SU-DHL-6 (cell line): ENCODE results near the gene OLFML2B.

ENCODE experiments used
- H2AFZ ChIP-seq: fragments of 200-600 bp; sonication (generic); 2 replicates; pipeline ENCODE4 v1.6.1; 2014; ENCODE audit warnings: low read depth, mild to moderate bottlenecking, moderate library complexity, mixed read lengths, antibody characterized with exemption, low read length; ENCODE audit not compliant: severe bottlenecking
- H3F3A ChIP-seq: fragments of 200-600 bp; shearing (Covaris generic); 2 replicates; pipeline ENCODE4 v1.6.0; 2016; ENCODE audit warnings: antibody characterized with exemption, mild to moderate bottlenecking; ENCODE audit not compliant: insufficient read depth
- H3K27ac ChIP-seq: fragments of 200-600 bp; sonication (generic); 2 replicates; pipeline ENCODE4 v1.5.1; 2016; ENCODE audit warnings: low read depth, mild to moderate bottlenecking, low read length, moderate library complexity, mixed read lengths
- H3K27me3 ChIP-seq: fragments of 200-600 bp; sonication (generic), shearing (Covaris generic); 2 replicates; pipeline ENCODE4 v1.6.0; 2014; ENCODE audit warnings: mild to moderate bottlenecking, low read length
- H3K36me3 ChIP-seq: fragments of 200-600 bp; sonication (generic); 2 replicates; pipeline ENCODE4 v1.6.1; 2014; ENCODE audit warnings: mild to moderate bottlenecking, low read length, mixed read lengths
- H3K4me2 ChIP-seq: fragments of 300-600, 200-600 bp; shearing (Covaris generic), sonication (generic); 2 replicates; pipeline ENCODE4 v1.6.0; 2014; ENCODE audit warnings: low read length, low read depth, mild to moderate bottlenecking; ENCODE audit not compliant: poor library complexity, severe bottlenecking
- H3K4me3 ChIP-seq: fragments of 200-600 bp; sonication (generic); 2 replicates; pipeline ENCODE4 v1.5.1; 2014; ENCODE audit warnings: antibody characterized with exemption, low read length, mild to moderate bottlenecking, mixed read lengths; ENCODE audit not compliant: insufficient read depth, poor library complexity, severe bottlenecking
- H3K79me2 ChIP-seq: fragments of 200-600 bp; sonication (generic); 2 replicates; pipeline ENCODE4 v1.6.1; 2014; ENCODE audit warnings: mild to moderate bottlenecking, low read length, moderate library complexity; ENCODE audit not compliant: insufficient read depth
- H3K9ac ChIP-seq: fragments of 200-600 bp; sonication (generic); 2 replicates; pipeline ENCODE4 v1.7.0; 2014; ENCODE audit warnings: mild to moderate bottlenecking, low read length
- H3K9me2 ChIP-seq: fragments of 200-600 bp; sonication (generic); replicated peaks from 2 replicates; pipeline ENCODE4 v1.6.1; 2014; ENCODE audit warnings: low read length; ENCODE audit not compliant: insufficient read depth
- H3K9me3 ChIP-seq: fragments of 200-600 bp; sonication (generic); 2 replicates; pipeline ENCODE4 v1.6.1; 2014; ENCODE audit warnings: low read length, mixed read lengths; ENCODE audit not compliant: insufficient read depth
- H4K20me1 ChIP-seq: fragments of 200-600 bp; sonication (generic); 2 replicates; pipeline ENCODE4 v1.6.1; 2014; ENCODE audit warnings: low read depth, mild to moderate bottlenecking, antibody characterized with exemption, low read length, moderate library complexity, mixed read lengths
- EZH2phosphoT487 ChIP-seq: fragments of 200-600 bp; sonication (generic), shearing (Covaris generic); conservative IDR thresholded peaks from 2 replicates; pipeline ENCODE4 v1.6.1; 2018; ENCODE audit warnings: mild to moderate bottlenecking, antibody characterized with exemption, low read length, moderate library complexity, mixed read lengths
- TF ChIP-seq, protein P1 (sequence below): fragments of 200-600 bp; sonication (generic); IDR thresholded peaks from one replicate; pipeline ENCODE4 v1.5.1; 2017; ENCODE audit warnings: antibody characterized with exemption, mild to moderate bottlenecking, low read length, moderate library complexity; ENCODE audit not compliant: insufficient read depth, poor library complexity, severe bottlenecking

Gene OLFML2B

GRCh38 chr1:161986328-161986727 is 37.3 kb downstream of the OLFML2B start:
- Histone ChIP-seq H3K4me2 (no peak overlapping the region), H3K9me3 (no peaks in the 10 kb centered on the region)

GRCh38 chr1:161985301-161985822 is 38.3 kb downstream of the OLFML2B start:
- Histone ChIP-seq H3K4me3 (no peak overlapping the region), H3F3A (no peaks in the 10 kb centered on the region), H3K27me3 (no peaks in the 10 kb centered on the region), H2AFZ (no peak overlapping the region), H3K9me3 (no peaks in the 10 kb centered on the region), H3K36me3 (no peaks in the 10 kb centered on the region), H3K79me2 (no peaks in the 10 kb centered on the region), H4K20me1 (no peaks in the 10 kb centered on the region), H3K9ac (no peak overlapping the region), H3K27ac (no peak overlapping the region), H3K9me2 (no peaks in the 10 kb centered on the region), H3K4me2 (no peak overlapping the region)
- no peak for TF ChIP-seq EZH2phosphoT487
- TF ChIP-seq, protein P1, sequence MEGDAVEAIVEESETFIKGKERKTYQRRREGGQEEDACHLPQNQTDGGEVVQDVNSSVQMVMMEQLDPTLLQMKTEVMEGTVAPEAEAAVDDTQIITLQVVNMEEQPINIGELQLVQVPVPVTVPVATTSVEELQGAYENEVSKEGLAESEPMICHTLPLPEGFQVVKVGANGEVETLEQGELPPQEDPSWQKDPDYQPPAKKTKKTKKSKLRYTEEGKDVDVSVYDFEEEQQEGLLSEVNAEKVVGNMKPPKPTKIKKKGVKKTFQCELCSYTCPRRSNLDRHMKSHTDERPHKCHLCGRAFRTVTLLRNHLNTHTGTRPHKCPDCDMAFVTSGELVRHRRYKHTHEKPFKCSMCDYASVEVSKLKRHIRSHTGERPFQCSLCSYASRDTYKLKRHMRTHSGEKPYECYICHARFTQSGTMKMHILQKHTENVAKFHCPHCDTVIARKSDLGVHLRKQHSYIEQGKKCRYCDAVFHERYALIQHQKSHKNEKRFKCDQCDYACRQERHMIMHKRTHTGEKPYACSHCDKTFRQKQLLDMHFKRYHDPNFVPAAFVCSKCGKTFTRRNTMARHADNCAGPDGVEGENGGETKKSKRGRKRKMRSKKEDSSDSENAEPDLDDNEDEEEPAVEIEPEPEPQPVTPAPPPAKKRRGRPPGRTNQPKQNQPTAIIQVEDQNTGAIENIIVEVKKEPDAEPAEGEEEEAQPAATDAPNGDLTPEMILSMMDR: no peak

More at GRCh38 chr1:161986328-161986727, 37.3 kb downstream of the OLFML2B start:
- no peak overlapping the region for H2AFZ ChIP-seq
- no peaks in the 10 kb centered on the region for H3K36me3 ChIP-seq
- H3K9ac ChIP-seq: no peak overlapping the region
- no peak overlapping the region for H3K4me3 ChIP-seq
- no peaks in the 10 kb centered on the region for H3K27me3 ChIP-seq
- no peak for TF ChIP-seq EZH2phosphoT487
- TF ChIP-seq, protein P1: no peak
- H3K27ac ChIP-seq: no peak overlapping the region
- H3F3A ChIP-seq: no peaks in the 10 kb centered on the region
- H3K79me2 ChIP-seq: no peaks in the 10 kb centered on the region
- H4K20me1 ChIP-seq: no peaks in the 10 kb centered on the region
- H3K9me2 ChIP-seq: no peaks in the 10 kb centered on the region

DNA sequence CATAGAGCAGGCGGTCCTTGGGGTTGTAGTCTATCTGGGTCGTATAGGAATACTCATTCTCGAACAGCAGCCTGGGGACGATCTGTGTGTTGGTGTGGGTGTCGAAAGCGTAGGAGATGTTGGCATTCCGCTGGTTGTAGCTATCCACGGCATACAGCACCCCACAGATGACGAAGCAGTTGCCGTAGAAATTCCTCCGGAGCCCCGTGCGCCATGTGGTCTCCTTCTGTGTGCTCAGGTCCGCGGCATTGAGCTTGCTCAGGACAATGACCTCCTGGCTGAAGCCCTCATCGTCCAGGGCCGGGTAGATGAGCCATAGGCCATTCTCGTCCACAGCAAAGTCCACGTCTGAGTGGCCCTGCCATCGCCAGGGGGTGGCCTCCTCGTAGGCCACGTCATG is 39.9 kb downstream of the OLFML2B start:
- TF ChIP-seq EZH2phosphoT487: no peak
- TF ChIP-seq, protein P1: no peak
- Histone ChIP-seq H3K9me2 (no peaks in the 10 kb centered on the region), H4K20me1 (no peaks in the 10 kb centered on the region), H3K79me2 (no peaks in the 10 kb centered on the region), H3K36me3 (no peaks in the 10 kb centered on the region), H2AFZ (no peak overlapping the region), H3K27ac (no peak overlapping the region), H3K27me3 (no peaks in the 10 kb centered on the region), H3K4me2 (no peak overlapping the region), H3K9ac (no peak overlapping the region), H3K4me3 (no peak overlapping the region), H3F3A (no peaks in the 10 kb centered on the region), H3K9me3 (no peaks in the 10 kb centered on the region)
